ENCODE results near the gene ZNF555.

Gene ZNF555

GRCh38 chr19:2824129-2824528, 17.1 kb upstream of the ZNF555 start:
- no peak for DNase-seq (ENCODE audit: low read depth in 2 of 3, low spot score in 2 of 3)

- no peak for DNase-seq (ENCODE audit: low read depth in 2 of 3, low spot score in 2 of 3)
Observed at GRCh38 chr19:2827022-2827421, 14.3 kb upstream of the ZNF555 start.

- no peak for DNase-seq (ENCODE audit: low read depth in 2 of 3, low spot score in 2 of 3)
Observed at GRCh38 chr19:2827840-2828489, 13.3 kb upstream of the ZNF555 start.

- DNase-seq (ENCODE audit: low read depth in 2 of 3, low spot score in 2 of 3): no peak
Observed at GRCh38 chr19:2834294-2834871, 6.9 kb upstream of the ZNF555 start.

- no peak for DNase-seq (ENCODE audit: low read depth in 2 of 3, low spot score in 2 of 3)
Observed at GRCh38 chr19:2837430-2837829, 3.8 kb upstream of the ZNF555 start.

GRCh38 chr19:2841855-2842574, 740 bp downstream of the ZNF555 start:
- DNase-seq (ENCODE audit: low read depth in 2 of 3, low spot score in 2 of 3): no peak

GRCh38 chr19:2845107-2845506, 3.8 kb downstream of the ZNF555 start:
- no peak for DNase-seq (ENCODE audit: low read depth in 2 of 3, low spot score in 2 of 3)

GRCh38 chr19:2846180-2846894, 5.1 kb downstream of the ZNF555 start:
- DNase-seq (ENCODE audit: low read depth in 2 of 3, low spot score in 2 of 3): no peak

GRCh38 chr19:2847507-2847906, 6.2 kb downstream of the ZNF555 start:
- DNase-seq (ENCODE audit: low read depth in 2 of 3, low spot score in 2 of 3): no peak

GRCh38 chr19:2848616-2849015, 7.3 kb downstream of the ZNF555 start:
- no peak for DNase-seq (ENCODE audit: low read depth in 2 of 3, low spot score in 2 of 3)

GRCh38 chr19:2850256-2850925, 9.1 kb downstream of the ZNF555 start:
- no peak for DNase-seq (ENCODE audit: low read depth in 2 of 3, low spot score in 2 of 3)

- DNase-seq (ENCODE audit: low read depth in 2 of 3, low spot score in 2 of 3): no peak
Observed at GRCh38 chr19:2852598-2852997, 11.3 kb downstream of the ZNF555 start.

- no peak for DNase-seq (ENCODE audit: low read depth in 2 of 3, low spot score in 2 of 3)
Observed at GRCh38 chr19:2853015-2853606, 11.8 kb downstream of the ZNF555 start.

- DNase-seq (ENCODE audit: low read depth in 2 of 3, low spot score in 2 of 3): no peak
Observed at GRCh38 chr19:2854849-2855248, 13.6 kb downstream of the ZNF555 start.

GRCh38 chr19:2856457-2857050, 15.3 kb downstream of the ZNF555 start:
- no peak for DNase-seq (ENCODE audit: low read depth in 2 of 3, low spot score in 2 of 3)

GRCh38 chr19:2858864-2859263, 17.6 kb downstream of the ZNF555 start:
- no peak for DNase-seq (ENCODE audit: low read depth in 2 of 3, low spot score in 2 of 3)

GRCh38 chr19:2863816-2864215, 22.5 kb downstream of the ZNF555 start:
- no peak for DNase-seq (ENCODE audit: low read depth in 2 of 3, low spot score in 2 of 3)

GRCh38 chr19:2865334-2866100, 24.2 kb downstream of the ZNF555 start:
- DNase-seq (ENCODE audit: low read depth in 2 of 3, low spot score in 2 of 3): no peak

- no peak for DNase-seq (ENCODE audit: low read depth in 2 of 3, low spot score in 2 of 3)
Observed at GRCh38 chr19:2866495-2867024, 25.3 kb downstream of the ZNF555 start.
